Osteoblast (primary cell): Measurements from ENCODE around the gene COMP. TPM values are rescaled to one million over a fixed set of nuclear protein-coding genes. Genes with fewer than 3 reads are reported as not detected.

Source experiments
- DNase-seq: peaks from one replicate; pipeline ENCODE4 v3.0.0; 2011; ENCODE audit warnings: low spot score, mixed read lengths; ENCODE audit not compliant: insufficient read length; ENCODE audit errors: missing footprints
- H2AFZ ChIP-seq: 2 replicates; pipeline ENCODE4 v1.6.0; 2011; ENCODE audit warnings: mild to moderate bottlenecking, low read length
- H3K27ac ChIP-seq: 2 replicates; pipeline ENCODE4 v1.5.1; 2011; ENCODE audit warnings: mild to moderate bottlenecking, low read depth, low read length, moderate library complexity
- H3K27me3 ChIP-seq: 2 replicates; pipeline ENCODE4 v1.6.0; 2012; ENCODE audit warnings: mild to moderate bottlenecking, control low read depth, inconsistent platforms, low read length, moderate library complexity; ENCODE audit not compliant: insufficient read depth
- H3K36me3 ChIP-seq: 2 replicates; pipeline ENCODE4 v1.5.1; 2011; ENCODE audit warnings: mild to moderate bottlenecking, low read length, control low read depth, moderate library complexity; ENCODE audit not compliant: insufficient read depth
- H3K4me1 ChIP-seq: 2 replicates; pipeline ENCODE4 v1.5.1; 2011; ENCODE audit warnings: mild to moderate bottlenecking, low read length, control low read depth, moderate library complexity; ENCODE audit not compliant: insufficient read depth
- H3K4me2 ChIP-seq: 2 replicates; pipeline ENCODE4 v1.6.0; 2011; ENCODE audit warnings: mild to moderate bottlenecking, low read length; ENCODE audit not compliant: insufficient read depth
- H3K4me3 ChIP-seq: fragments of 200-600 bp; sonication (generic); 3 replicates; pipeline ENCODE4 v1.5.1; 2012; ENCODE audit warnings: mild to moderate bottlenecking, low read length, inconsistent platforms; ENCODE audit not compliant: insufficient read depth
- H3K79me2 ChIP-seq: 2 replicates; pipeline ENCODE4 v1.6.0; 2012; ENCODE audit warnings: mild to moderate bottlenecking, low read length, control low read depth, inconsistent platforms; ENCODE audit not compliant: insufficient read depth
- H3K9me3 ChIP-seq: 2 replicates; pipeline ENCODE4 v1.5.1; 2011; ENCODE audit warnings: low read depth, low read length, control low read depth
- H4K20me1 ChIP-seq: 2 replicates; pipeline ENCODE4 v1.6.0; 2012; ENCODE audit warnings: mild to moderate bottlenecking, low read length, control low read depth; ENCODE audit not compliant: insufficient read depth
- CTCF ChIP-seq: IDR thresholded peaks from 2 replicates; pipeline ENCODE4 v1.5.1; 2011; ENCODE audit warnings: mild to moderate bottlenecking, low read depth, low read length, moderate library complexity; ENCODE audit errors: extremely low read depth
- total RNA-seq: library from RNA; depleted of rRNA; stranded (reverse); fragments of >200 nt; gene quantifications from 2 replicates; pipeline ENCODE4 v1.2.3, GENCODE V29; 2012

The COMP gene
- total RNA-seq, 1 donor, result 14.8 TPM

- H3K9me3 ChIP-seq, result no peaks in the 10 kb centered on the region
- no peaks in the 10 kb centered on the region for H3K79me2 ChIP-seq
- no peak overlapping the region for H2AFZ ChIP-seq
- H3K27me3 ChIP-seq, result peaks cover 24% of the 10 kb centered on the region
- no peaks in the 10 kb centered on the region for H3K4me1 ChIP-seq
- H3K27ac ChIP-seq, result no peak overlapping the region
- H3K4me3 ChIP-seq, result no peak overlapping the region
- no peaks in the 10 kb centered on the region for H3K36me3 ChIP-seq
- peak; percentile 73 for DNase-seq
- no peak for TF ChIP-seq CTCF
- no peak overlapping the region for H3K4me2 ChIP-seq
- H4K20me1 ChIP-seq, result no peaks in the 10 kb centered on the region
Observed at GRCh38 chr19:18802354-18802753, 11.2 kb upstream of the COMP start.

- H3K4me1 ChIP-seq, result peaks cover 8% of the 10 kb centered on the region
- no peaks in the 10 kb centered on the region for H4K20me1 ChIP-seq
- H3K36me3 ChIP-seq, result no peaks in the 10 kb centered on the region
- H3K27me3 ChIP-seq, result peaks cover 26% of the 10 kb centered on the region
- no peak overlapping the region for H2AFZ ChIP-seq
- no peak for TF ChIP-seq CTCF
- H3K4me2 ChIP-seq, result no peak overlapping the region
- peak; percentile 79 for DNase-seq
- H3K27ac ChIP-seq, result no peak overlapping the region
- H3K79me2 ChIP-seq, result no peaks in the 10 kb centered on the region
- no peak overlapping the region for H3K4me3 ChIP-seq
- H3K9me3 ChIP-seq, result no peaks in the 10 kb centered on the region
Observed at GRCh38 chr19:18800636-18801035, 9.5 kb upstream of the COMP start.

- no peak for TF ChIP-seq CTCF
- Histone ChIP-seq H3K4me1 (peaks cover 9% of the 10 kb centered on the region), H2AFZ (no peak overlapping the region), H3K79me2 (no peaks in the 10 kb centered on the region), H3K4me3 (no peak overlapping the region), H3K27me3 (peaks cover 26% of the 10 kb centered on the region), H3K9me3 (no peaks in the 10 kb centered on the region), H3K36me3 (no peaks in the 10 kb centered on the region), H4K20me1 (no peaks in the 10 kb centered on the region), H3K4me2 (no peak overlapping the region), H3K27ac (no peak overlapping the region)
- no peak for DNase-seq
Observed at GRCh38 chr19:18800079-18800478, 9.0 kb upstream of the COMP start.

- H3K27ac ChIP-seq, result no peak overlapping the region
- DNase-seq, result no peak
- H3K36me3 ChIP-seq, result no peaks in the 10 kb centered on the region
- H3K4me1 ChIP-seq, result peaks cover 9% of the 10 kb centered on the region
- no peak overlapping the region for H3K4me2 ChIP-seq
- no peak for TF ChIP-seq CTCF
- H3K27me3 ChIP-seq, result peaks cover 26% of the 10 kb centered on the region
- H3K79me2 ChIP-seq, result no peaks in the 10 kb centered on the region
- H3K9me3 ChIP-seq, result no peaks in the 10 kb centered on the region
- H3K4me3 ChIP-seq, result no peak overlapping the region
- H2AFZ ChIP-seq, result no peak overlapping the region
- H4K20me1 ChIP-seq, result no peaks in the 10 kb centered on the region
Observed at GRCh38 chr19:18799389-18799970, 8.4 kb upstream of the COMP start.
